Stimulated activated naive CD4-positive, alpha-beta T cell (primary cell): ENCODE measurements around the gene SUSD4.
"Not testable (repeated sequence)": the region's sequence is repeated elsewhere in the genome, so short reads cannot be mapped to it uniquely, and the experiment has no call there.

Source experiments
- DNase-seq, 6 experiments: peaks; one replicate each; lab custom pipeline; 2025; lab: John Stamatoyannopoulos, UW

The SUSD4 gene

GRCh38 chr1:223291796-223292195, 72.2 kb downstream of the SUSD4 start:
- DNase-seq = no peak

- DNase-seq = no peak
Observed at GRCh38 chr1:223290397-223290796, 73.6 kb downstream of the SUSD4 start.

GRCh38 chr1:223289621-223290020, 74.4 kb downstream of the SUSD4 start:
- DNase-seq = no peak

GRCh38 chr1:223288826-223289225, 75.2 kb downstream of the SUSD4 start:
- no peak for DNase-seq

- DNase-seq = no peak
Observed at GRCh38 chr1:223285452-223285851, 78.5 kb downstream of the SUSD4 start.

- DNase-seq = not testable (repeated sequence)
Observed at GRCh38 chr1:223283697-223284096, 80.3 kb downstream of the SUSD4 start.

GRCh38 chr1:223278311-223278710, 85.7 kb downstream of the SUSD4 start:
- not testable (repeated sequence) for DNase-seq

- DNase-seq = no peak
Observed at GRCh38 chr1:223276029-223276428, 87.9 kb downstream of the SUSD4 start.

GRCh38 chr1:223273511-223273910, 90.5 kb downstream of the SUSD4 start:
- DNase-seq = no peak

- DNase-seq = no peak
Observed at GRCh38 chr1:223271085-223271781, 92.7 kb downstream of the SUSD4 start.

- no peak for DNase-seq
Observed at GRCh38 chr1:223270155-223270554, 93.8 kb downstream of the SUSD4 start.

- DNase-seq = no peak
Observed at GRCh38 chr1:223269006-223269405, 95.0 kb downstream of the SUSD4 start.

GRCh38 chr1:223266632-223267172, 97.3 kb downstream of the SUSD4 start:
- no peak for DNase-seq

- no peak for DNase-seq
Observed at GRCh38 chr1:223264983-223265908, 98.7 kb downstream of the SUSD4 start.

- DNase-seq = no peak
Observed at GRCh38 chr1:223264529-223264928, 99.4 kb downstream of the SUSD4 start.

GRCh38 chr1:223261914-223262313, 102.1 kb downstream of the SUSD4 start:
- DNase-seq = no peak

- DNase-seq = no peak
Observed at GRCh38 chr1:223260712-223261111, 103.3 kb downstream of the SUSD4 start.

GRCh38 chr1:223259462-223259861, 104.5 kb downstream of the SUSD4 start:
- no peak for DNase-seq

- no peak for DNase-seq
Observed at GRCh38 chr1:223258751-223259198, 105.2 kb downstream of the SUSD4 start.

- DNase-seq = no peak
Observed at GRCh38 chr1:223257856-223258550, 106.0 kb downstream of the SUSD4 start.

GRCh38 chr1:223256034-223256433, 107.9 kb downstream of the SUSD4 start:
- no peak for DNase-seq

GRCh38 chr1:223253916-223254315, 110.1 kb downstream of the SUSD4 start:
- no peak for DNase-seq
